ENCODE results near the gene CDHR4. TPM values are rescaled to one million over a fixed set of nuclear protein-coding genes. Genes with fewer than 3 reads are reported as not detected.
"Not testable (repeated sequence)": the region's sequence is repeated elsewhere in the genome, so short reads cannot be mapped to it uniquely, and the experiment has no call there.

Gene CDHR4
- total and polyA plus RNA-seq, 4 donors: 0.26 to 5.0 (median 1.1) TPM; not detected in 1

DNA sequence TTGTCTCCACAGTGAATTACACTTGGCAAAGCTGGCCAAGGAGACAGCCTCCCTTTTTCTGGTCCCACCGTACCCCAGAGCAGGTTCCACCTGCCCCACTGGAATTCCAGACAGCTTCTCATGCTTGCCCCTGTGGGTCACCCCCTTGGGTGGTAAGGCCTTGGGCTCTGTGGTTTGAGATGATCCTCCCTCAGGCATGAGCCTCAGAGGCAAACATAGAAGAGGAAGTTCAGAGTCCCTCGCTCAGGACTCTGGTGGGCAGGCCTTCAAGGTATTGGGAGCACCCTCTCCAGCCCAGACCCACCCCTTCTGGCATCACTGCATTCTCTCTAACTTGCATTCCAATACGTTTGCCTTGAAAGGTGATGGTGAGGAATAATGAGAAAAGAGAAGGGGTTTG is 31.7 kb upstream of the CDHR4 start:
- intact Hi-C loops (cut with DNase I): loop anchor here in 1 of 2 donors (10.0 kb wide), 1 partner anchor 127 kb away; no protein-coding TSS in a partner anchor
- ATAC-seq (ENCODE audit: low FRiP score) (no peak), DNase-seq (no peak)
- no peaks in the 10 kb centered on the region for H3K36me3 ChIP-seq (ENCODE audit: control insufficient read depth in 1 of 2, insufficient read depth in 2 of 2, low read length in 1 of 2)
- no peaks in the 10 kb centered on the region for H3K4me1 ChIP-seq (ENCODE audit: control insufficient read depth in 1 of 2, insufficient read depth in 2 of 2, low read length in 2 of 2)
- 76 to 88% methylated on average over 3 of the region's 3 CpGs for WGBS, 2 donors
- no peaks in the 10 kb centered on the region for H3K9me3 ChIP-seq (ENCODE audit: control insufficient read depth, low read length)
- H3K4me3 ChIP-seq (ENCODE audit: low read length in 2 of 2): no peak overlapping the region
- no peaks in the 10 kb centered on the region for H3K27me3 ChIP-seq (ENCODE audit: control insufficient read depth in 1 of 2, insufficient read depth in 2 of 2, low read length in 1 of 2)
- H3K27ac ChIP-seq (ENCODE audit: low read depth in 1 of 2, low read length in 2 of 2): no peak overlapping the region

DNA sequence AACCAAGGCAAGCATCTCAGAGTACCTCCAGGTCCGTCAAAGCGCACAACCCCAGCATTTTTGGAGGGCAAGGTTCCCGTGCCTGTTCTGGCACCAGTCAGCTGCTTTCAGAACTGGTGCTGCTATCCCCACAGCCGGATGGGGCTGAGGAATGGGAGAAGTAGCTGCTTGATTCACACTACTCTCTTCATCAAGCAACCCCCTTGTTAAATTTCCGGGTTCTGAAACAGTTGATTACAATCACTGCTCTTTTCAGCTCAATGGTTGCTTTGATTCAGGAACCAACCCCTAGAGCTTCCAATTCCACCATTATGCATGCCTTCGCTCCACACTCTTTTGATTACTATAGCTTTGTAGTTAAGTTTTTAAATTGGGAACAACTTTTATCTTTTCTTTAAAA is 26.3 kb upstream of the CDHR4 start:
- no peaks in the 10 kb centered on the region for H3K4me1 ChIP-seq (ENCODE audit: control insufficient read depth in 1 of 2, insufficient read depth in 2 of 2, low read length in 2 of 2)
- DNase-seq (no peak), ATAC-seq (ENCODE audit: low FRiP score) (no peak)
- intact Hi-C loops (cut with DNase I): no loop called here
- no peaks in the 10 kb centered on the region for H3K36me3 ChIP-seq (ENCODE audit: control insufficient read depth in 1 of 2, insufficient read depth in 2 of 2, low read length in 1 of 2)
- no peaks in the 10 kb centered on the region for H3K27me3 ChIP-seq (ENCODE audit: control insufficient read depth in 1 of 2, insufficient read depth in 2 of 2, low read length in 1 of 2)
- WGBS, 2 donors: 75 to 88% methylated on average over 6 of the region's 6 CpGs
- no peak overlapping the region for H3K4me3 ChIP-seq (ENCODE audit: low read length in 2 of 2)
- H3K9me3 ChIP-seq (ENCODE audit: control insufficient read depth, low read length): no peaks in the 10 kb centered on the region
- H3K27ac ChIP-seq (ENCODE audit: low read depth in 1 of 2, low read length in 2 of 2): no peak overlapping the region

DNA sequence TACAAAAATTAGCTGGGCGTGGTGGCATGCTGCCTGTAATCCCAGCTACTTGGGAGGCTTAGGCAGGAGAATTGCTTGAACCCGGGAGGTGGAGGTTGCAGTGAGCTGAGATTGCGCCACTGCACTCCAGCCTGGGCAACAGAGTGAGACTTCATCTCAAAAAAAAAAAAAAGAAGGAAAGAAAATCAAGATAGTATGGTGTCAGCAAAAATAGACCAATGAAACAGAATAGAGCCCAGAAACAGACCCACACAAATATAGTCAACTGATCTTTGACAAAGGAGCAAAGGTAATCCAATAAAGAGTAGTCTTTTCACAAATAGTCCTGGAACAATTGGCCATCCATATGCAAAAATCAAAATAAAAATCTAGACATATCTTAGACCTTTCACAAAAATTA is 23.5 kb upstream of the CDHR4 start:
- H3K27ac ChIP-seq (ENCODE audit: low read depth in 1 of 2, low read length in 2 of 2); H3K27me3 ChIP-seq (ENCODE audit: control insufficient read depth in 1 of 2, insufficient read depth in 2 of 2, low read length in 1 of 2); ATAC-seq (ENCODE audit: low FRiP score); H3K9me3 ChIP-seq (ENCODE audit: control insufficient read depth, low read length); H3K36me3 ChIP-seq (ENCODE audit: control insufficient read depth in 1 of 2, insufficient read depth in 2 of 2, low read length in 1 of 2); DNase-seq; intact Hi-C loops (cut with DNase I); H3K4me1 ChIP-seq (ENCODE audit: control insufficient read depth in 1 of 2, insufficient read depth in 2 of 2, low read length in 2 of 2); H3K4me3 ChIP-seq (ENCODE audit: low read length in 2 of 2): not testable (repeated sequence)
- WGBS, 2 donors: 82 to 94% methylated on average over 3 of the region's 3 CpGs

DNA sequence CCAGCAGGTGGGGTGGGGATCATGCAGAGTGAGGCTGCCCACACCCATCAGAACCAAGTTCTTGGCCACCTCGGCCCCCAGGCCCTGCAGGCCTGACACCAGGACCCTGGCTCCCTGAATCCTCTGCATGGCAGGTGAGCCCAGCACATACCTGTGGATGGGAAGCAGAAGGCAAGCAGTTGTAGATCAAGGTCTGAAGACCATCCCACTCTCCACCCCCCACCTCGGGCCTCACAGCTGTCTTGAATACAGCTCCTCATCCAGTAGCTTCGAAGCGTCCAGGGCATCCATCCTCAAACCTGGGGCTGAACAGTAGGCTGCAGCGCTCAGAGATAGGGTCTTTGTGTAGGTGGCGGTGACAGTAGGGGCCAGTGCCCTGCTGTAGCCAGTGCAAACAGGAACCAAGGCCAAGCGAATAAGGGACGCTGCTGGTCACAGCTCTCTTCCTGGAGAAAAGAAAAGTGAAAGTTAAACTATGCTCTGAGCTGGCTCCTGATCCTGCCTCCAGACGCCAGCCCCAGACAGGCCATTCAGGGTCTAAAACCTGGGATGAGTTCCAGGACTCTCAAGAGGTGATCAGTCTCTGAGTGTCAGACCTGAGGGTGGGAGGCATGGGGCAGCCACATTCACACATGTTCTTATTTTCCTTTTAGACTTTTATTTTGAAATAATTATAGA is 14.0 kb upstream of the CDHR4 start, which contains the start of gene UBA7:
TSS of gene UBA7 (minus strand) at position 457 of the 678 bp plus-strand sequence. CDS start at position 291, 166 bp downstream.
- WGBS, 2 donors: 5 to 9% methylated on average over 9 of the region's 9 CpGs
- peak in 1 of 2 donors; percentile 72 for DNase-seq
- Histone ChIP-seq H3K36me3 (ENCODE audit: control insufficient read depth in 1 of 2, insufficient read depth in 2 of 2, low read length in 1 of 2) (peaks cover 0 to 1% of the 10 kb centered on the region in 2 donors), H3K9me3 (ENCODE audit: control insufficient read depth, low read length) (no peaks in the 10 kb centered on the region), H3K4me1 (ENCODE audit: control insufficient read depth in 1 of 2, insufficient read depth in 2 of 2, low read length in 2 of 2) (no peaks in the 10 kb centered on the region), H3K4me3 (ENCODE audit: low read length in 2 of 2) (peak within 1 kb of the TSS; percentile 35 to 41), H3K27ac (ENCODE audit: low read depth in 1 of 2, low read length in 2 of 2) (peak within 1 kb of the TSS in 1 of 2 donors; percentile 82), H3K27me3 (ENCODE audit: control insufficient read depth in 1 of 2, insufficient read depth in 2 of 2, low read length in 1 of 2) (no peaks in the 10 kb centered on the region)
- intact Hi-C loops (cut with DNase I): no loop called here
- ATAC-seq (ENCODE audit: low FRiP score): peak; percentile 86

DNA sequence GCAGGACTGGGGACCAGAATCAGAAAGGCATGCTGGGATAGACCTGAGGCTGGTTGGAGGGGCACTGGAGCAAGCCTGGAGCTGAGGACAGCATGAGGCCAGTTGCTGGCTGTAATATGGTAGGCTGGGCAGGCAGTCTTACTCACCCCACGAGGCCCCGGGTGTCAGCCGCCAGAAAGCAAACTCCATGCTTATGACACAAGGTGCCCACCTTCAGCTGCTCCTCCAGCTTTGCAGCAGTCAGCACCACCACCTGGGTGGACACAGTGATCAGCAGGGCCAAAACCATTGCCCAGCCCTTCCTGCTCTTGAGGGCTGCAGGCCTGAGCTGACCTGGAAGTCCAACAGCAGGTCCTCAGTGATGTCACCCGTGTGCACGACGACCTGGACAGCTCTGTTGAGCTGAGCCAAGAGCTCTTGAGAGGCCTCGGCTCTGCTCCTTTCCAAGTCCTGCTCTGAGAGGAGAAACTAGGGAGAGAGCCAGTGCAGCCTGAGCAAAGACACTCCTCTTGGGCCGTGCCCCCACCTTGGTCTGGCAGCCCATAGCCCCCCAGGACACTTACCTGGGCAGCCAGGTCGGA is 13.3 kb upstream of the CDHR4 start:
- Histone ChIP-seq H3K4me1 (ENCODE audit: control insufficient read depth in 1 of 2, insufficient read depth in 2 of 2, low read length in 2 of 2) (no peaks in the 10 kb centered on the region), H3K27me3 (ENCODE audit: control insufficient read depth in 1 of 2, insufficient read depth in 2 of 2, low read length in 1 of 2) (no peaks in the 10 kb centered on the region), H3K4me3 (ENCODE audit: low read length in 2 of 2) (peak overlapping the region; percentile 35 to 41), H3K36me3 (ENCODE audit: control insufficient read depth in 1 of 2, insufficient read depth in 2 of 2, low read length in 1 of 2) (peaks cover 0 to 1% of the 10 kb centered on the region in 2 donors), H3K9me3 (ENCODE audit: control insufficient read depth, low read length) (no peaks in the 10 kb centered on the region), H3K27ac (ENCODE audit: low read depth in 1 of 2, low read length in 2 of 2) (peak overlapping the region in 1 of 2 donors; percentile 82)
- intact Hi-C loops (cut with DNase I): no loop called here
- ATAC-seq (ENCODE audit: low FRiP score) (no peak), DNase-seq (no peak)
- 12% methylated on average over 9 of the region's 9 CpGs for WGBS, 2 donors

DNA sequence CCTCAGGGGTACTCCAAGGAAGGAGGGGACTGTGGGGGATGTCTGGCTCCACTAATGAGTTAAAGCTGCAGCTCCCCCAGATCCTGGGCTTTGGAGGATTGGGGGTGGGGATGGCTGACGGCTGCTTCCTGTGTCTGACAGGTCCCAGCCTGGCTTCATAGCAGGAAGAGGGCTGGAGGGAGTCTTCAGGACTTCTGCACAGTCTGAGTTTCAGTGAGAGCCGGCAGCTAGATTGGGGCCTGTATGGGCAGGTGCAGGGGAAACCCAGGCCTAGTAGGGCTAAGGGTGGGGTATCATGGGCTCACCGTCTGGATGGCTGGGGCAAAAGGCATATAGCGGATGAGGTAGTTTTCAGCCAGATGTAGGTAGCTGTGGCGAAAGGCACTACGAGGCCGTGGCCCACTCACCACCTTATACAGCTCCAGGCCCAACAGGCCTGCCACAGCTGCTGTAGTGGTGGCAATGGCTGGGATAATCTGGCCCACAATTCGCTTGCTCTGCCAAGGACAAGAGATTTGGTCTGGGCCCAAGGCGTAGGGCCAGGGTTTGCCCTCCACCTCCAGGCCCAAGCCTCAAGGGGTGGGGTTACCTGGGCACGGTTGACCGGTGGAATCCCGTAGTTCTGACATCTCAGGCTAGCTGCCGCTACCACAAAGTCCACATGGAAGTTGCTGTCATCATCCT is 7.9 kb upstream of the CDHR4 start:
- H3K4me3 ChIP-seq (ENCODE audit: low read length in 2 of 2): no peak overlapping the region
- no peaks in the 10 kb centered on the region for H3K9me3 ChIP-seq (ENCODE audit: control insufficient read depth, low read length)
- no peaks in the 10 kb centered on the region for H3K27me3 ChIP-seq (ENCODE audit: control insufficient read depth in 1 of 2, insufficient read depth in 2 of 2, low read length in 1 of 2)
- 83 to 86% methylated on average over 13 of the region's 13 CpGs for WGBS, 2 donors
- no peak overlapping the region for H3K27ac ChIP-seq (ENCODE audit: low read depth in 1 of 2, low read length in 2 of 2)
- DNase-seq: no peak
- no peak for ATAC-seq (ENCODE audit: low FRiP score)
- H3K36me3 ChIP-seq (ENCODE audit: control insufficient read depth in 1 of 2, insufficient read depth in 2 of 2, low read length in 1 of 2): peaks cover 0 to 1% of the 10 kb centered on the region in 2 donors
- intact Hi-C loops (cut with DNase I): no loop called here
- no peaks in the 10 kb centered on the region for H3K4me1 ChIP-seq (ENCODE audit: control insufficient read depth in 1 of 2, insufficient read depth in 2 of 2, low read length in 2 of 2)

DNA sequence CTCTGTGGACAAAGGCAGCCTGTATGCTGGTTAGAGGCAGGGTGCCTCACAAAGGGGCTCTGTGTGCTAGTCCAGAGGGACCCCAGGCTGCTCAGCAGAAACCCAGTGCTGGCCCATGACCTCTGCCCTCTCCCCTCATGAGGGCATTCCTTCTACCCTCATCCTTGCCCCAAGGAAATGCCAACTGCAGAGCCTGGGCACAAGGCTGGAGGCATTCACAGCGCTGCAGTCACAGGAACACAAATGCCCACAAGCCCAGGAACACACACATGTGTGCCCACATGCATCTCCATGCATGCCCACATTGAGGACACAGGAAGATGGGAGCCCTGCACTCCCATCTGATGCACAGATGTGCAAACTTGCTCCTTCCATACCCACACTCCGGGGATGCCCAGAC is 7.2 kb upstream of the CDHR4 start:
- 94 to 95% methylated on average over 2 of the region's 2 CpGs for WGBS, 2 donors
- ATAC-seq (ENCODE audit: low FRiP score) (no peak), DNase-seq (no peak)
- no peaks in the 10 kb centered on the region for H3K27me3 ChIP-seq (ENCODE audit: control insufficient read depth in 1 of 2, insufficient read depth in 2 of 2, low read length in 1 of 2)
- peaks cover 0 to 1% of the 10 kb centered on the region in 2 donors for H3K36me3 ChIP-seq (ENCODE audit: control insufficient read depth in 1 of 2, insufficient read depth in 2 of 2, low read length in 1 of 2)
- H3K9me3 ChIP-seq (ENCODE audit: control insufficient read depth, low read length): no peaks in the 10 kb centered on the region
- no peak overlapping the region for H3K4me3 ChIP-seq (ENCODE audit: low read length in 2 of 2)
- no peak overlapping the region for H3K27ac ChIP-seq (ENCODE audit: low read depth in 1 of 2, low read length in 2 of 2)
- no peaks in the 10 kb centered on the region for H3K4me1 ChIP-seq (ENCODE audit: control insufficient read depth in 1 of 2, insufficient read depth in 2 of 2, low read length in 2 of 2)
- intact Hi-C loops (cut with DNase I): no loop called here

DNA sequence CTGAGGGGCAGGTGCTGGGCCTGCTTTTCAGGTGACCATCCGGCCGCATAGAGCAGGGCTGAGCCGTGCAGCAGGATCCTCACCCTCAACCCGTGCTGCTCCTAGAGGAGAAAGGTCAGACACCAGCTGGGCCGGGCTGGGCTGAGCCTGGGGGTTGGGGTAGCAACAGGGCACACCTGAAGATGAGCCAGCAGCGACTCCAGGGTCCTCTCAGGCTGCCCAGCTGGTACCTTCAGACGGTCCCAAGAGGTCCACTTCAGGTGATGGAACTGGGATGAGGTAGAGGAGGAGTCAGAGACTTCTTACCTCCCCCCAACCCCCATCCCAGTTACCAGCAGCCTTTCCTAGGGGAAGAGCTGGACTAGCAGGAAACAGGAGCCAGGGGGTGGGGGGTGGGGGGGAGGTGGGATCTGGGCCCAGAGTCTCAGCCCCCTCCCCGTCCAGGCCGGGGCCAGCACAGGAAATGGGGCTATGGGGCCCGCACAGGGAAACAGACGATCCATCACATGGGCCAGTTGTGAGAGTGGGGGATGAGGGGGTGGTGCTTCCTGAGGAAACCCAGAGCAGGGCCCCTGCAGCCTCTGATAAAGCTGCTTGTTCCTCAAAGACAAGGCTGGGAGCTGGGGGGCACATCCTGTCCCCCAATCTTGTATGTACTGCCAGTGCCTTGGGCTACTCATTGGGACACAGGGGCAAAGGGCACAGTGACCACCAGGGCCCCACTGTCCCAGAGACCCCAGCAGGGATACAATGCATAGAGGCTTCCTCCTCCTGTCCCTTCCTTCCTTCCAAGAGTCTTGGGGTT is 6.4 kb upstream of the CDHR4 start:
- Histone ChIP-seq H3K4me1 (ENCODE audit: control insufficient read depth in 1 of 2, insufficient read depth in 2 of 2, low read length in 2 of 2) (no peaks in the 10 kb centered on the region), H3K27me3 (ENCODE audit: control insufficient read depth in 1 of 2, insufficient read depth in 2 of 2, low read length in 1 of 2) (no peaks in the 10 kb centered on the region), H3K36me3 (ENCODE audit: control insufficient read depth in 1 of 2, insufficient read depth in 2 of 2, low read length in 1 of 2) (peaks cover 0 to 1% of the 10 kb centered on the region in 2 donors), H3K27ac (ENCODE audit: low read depth in 1 of 2, low read length in 2 of 2) (peak overlapping the region; percentile 50 to 84), H3K4me3 (ENCODE audit: low read length in 2 of 2) (no peak overlapping the region), H3K9me3 (ENCODE audit: control insufficient read depth, low read length) (no peaks in the 10 kb centered on the region)
- intact Hi-C loops (cut with DNase I): no loop called here
- DNase-seq (peak; percentile 65 to 75), ATAC-seq (ENCODE audit: low FRiP score) (no peak)
- 52 to 59% methylated on average over 11 of the region's 11 CpGs for WGBS, 2 donors

All from aorta (tissue), 5 donors.